HepG2 (cell line): ENCODE data around the gene KDM3A. TPM values are rescaled to one million over a fixed set of nuclear protein-coding genes. Genes with fewer than 3 reads are reported as not detected.
A peak's percentile ranks its signal among the peaks of the same experiment; 100 is the strongest.

Experiments used
- ATAC-seq: fragments of 200-7000 bp; cut with Tn5 transposase; 3 replicates; pipeline ENCODE4 v1.9.1; 2020; ENCODE audit warnings: mild to moderate bottlenecking, moderate library complexity
- BruUV-seq: library from RNA; stranded (reverse); fragments of 400-500 nt; replicated peaks from 2 replicates; lab custom pipeline; 2021; lab: Mats Ljungman, UMichigan
- CTCF ChIA-PET: fragments of 300-600 bp; formaldehyde crosslinking; extraction: SDS; loops from one replicate; lab custom pipeline; 2021; ENCODE audit warnings: low total read pairs, inconsistent platforms, low intra/inter-chr PET ratio; lab: Yijun Ruan, JAX
- POLR2A ChIA-PET: fragments of 350-600 bp; sonication (Branson Sonifier 250); formaldehyde crosslinking; loops from one replicate; lab custom pipeline; 2020; ENCODE audit warnings: antibody characterized with exemption, inconsistent platforms; lab: Yijun Ruan, JAX
- DNase-seq: peaks from one replicate; pipeline ENCODE4 v3.0.0-alpha.2; 2015; ENCODE audit warnings: low spot score
- FAIRE-seq: peaks from 3 replicates; lab custom pipeline; 2011; peaks lifted over from hg19 to GRCh38; lab: Jason Lieb, UNC
- H2AFZ ChIP-seq: one replicate; pipeline ENCODE4 v1.6.1; 2011; ENCODE audit warnings: low read length, inconsistent platforms
- H3K27ac ChIP-seq: fragments of 300-600 bp; 3 replicates; pipeline ENCODE4 v1.8.0; 2011; ENCODE audit warnings: mixed run types, mild to moderate bottlenecking, mixed read lengths, low read length, inconsistent platforms; ENCODE audit not compliant: insufficient read depth; ENCODE audit errors: extremely low read length
- H3K27me3 ChIP-seq, 2 experiments: fragments of 200-600 bp in 1 of 2; 2 replicates in 1 of 2; 3 replicates in 1 of 2; pipeline versions ENCODE4 v1.6.0 to v1.8.0; 2011; ENCODE audit warnings: low read length in 2 of 2, mild to moderate bottlenecking in 2 of 2, moderate library complexity in 2 of 2, inconsistent platforms in 1 of 2; ENCODE audit not compliant: insufficient read depth in 2 of 2, control insufficient read depth in 1 of 2
- H3K36me3 ChIP-seq, 2 experiments: fragments of 200-600 bp in 1 of 2; replicated peaks in 1 of 2; 2 replicates in 1 of 2; 3 replicates in 1 of 2; pipeline versions ENCODE4 v1.5.1 to v1.8.0; 2011; ENCODE audit warnings: low read length in 2 of 2, inconsistent platforms in 1 of 2; ENCODE audit not compliant: insufficient read depth in 2 of 2, control insufficient read depth in 1 of 2
- H3K4me1 ChIP-seq: 2 replicates; pipeline ENCODE4 v1.5.1; 2012; ENCODE audit warnings: low read length, inconsistent platforms; ENCODE audit not compliant: insufficient read depth
- H3K4me2 ChIP-seq: 2 replicates; pipeline ENCODE4 v1.6.0; 2011; ENCODE audit warnings: low read depth, low read length, inconsistent platforms
- H3K4me3 ChIP-seq, 3 experiments: fragments of 200-600 bp in 1 of 3; sonication (generic), shearing (Covaris generic) in 1 of 3; replicated peaks in 1 of 3; 2 replicates each; pipeline ENCODE4 v1.5.1; 2011 to 2016; ENCODE audit warnings: low read length in 3 of 3, inconsistent platforms in 2 of 3, low read depth in 2 of 3, mild to moderate bottlenecking in 2 of 3, control low read depth in 1 of 3, mixed read lengths in 1 of 3; ENCODE audit not compliant: insufficient read depth in 1 of 3
- H3K79me2 ChIP-seq: one replicate; pipeline ENCODE4 v1.6.1; 2011; ENCODE audit warnings: low read length, inconsistent platforms; ENCODE audit not compliant: insufficient read depth
- H3K9ac ChIP-seq: 2 replicates; pipeline ENCODE4 v1.6.0; 2011; ENCODE audit warnings: mild to moderate bottlenecking, low read depth, low read length, inconsistent platforms; ENCODE audit not compliant: insufficient read depth
- H3K9me3 ChIP-seq: 2 replicates; pipeline ENCODE4 v1.5.1; 2012; ENCODE audit warnings: mild to moderate bottlenecking, low read length
- H4K20me1 ChIP-seq: 2 replicates; pipeline ENCODE4 v1.6.0; 2011; ENCODE audit warnings: inconsistent platforms, mild to moderate bottlenecking, low read length, moderate library complexity; ENCODE audit not compliant: insufficient read depth
- CBX5 ChIP-seq: sonication (generic); formaldehyde crosslinking; IDR thresholded peaks from 2 replicates; pipeline ENCODE4 v1.4.0; 2020; ENCODE audit warnings: missing genetic modification reagents, borderline replicate concordance
- EED ChIP-seq: sonication (generic); formaldehyde crosslinking; IDR thresholded peaks from 2 replicates; pipeline ENCODE4 v1.5.0; 2020; ENCODE audit warnings: mild to moderate bottlenecking, missing genetic modification reagents
- MAFK ChIP-seq, 2 experiments: IDR thresholded peaks in 1 of 2; conservative IDR thresholded peaks in 1 of 2; 2 replicates each; pipeline ENCODE4 v1.6.1; 2011; ENCODE audit warnings: improper control_type of control experiment in 2 of 2, low read length in 2 of 2
- RBM22 ChIP-seq: fragments of 200-400 bp; formaldehyde crosslinking; optimal IDR thresholded peaks from 2 replicates; pipeline ENCODE3; 2017; ENCODE audit warnings: mild to moderate bottlenecking, low read length, moderate library complexity
- RERE ChIP-seq: IDR thresholded peaks from 2 replicates; pipeline ENCODE4 v1.6.1; 2016; ENCODE audit warnings: low read depth, missing genetic modification reagents, missing compliant biosample characterization
- WGBS: methylation state at CpG from one replicate; pipeline ENCODE4 v1.1.6; 2017; ENCODE audit warnings: low lambda C conversion rate; 5-methylcytosine and 5-hydroxymethylcytosine counted together
- in situ Hi-C: cut with HindIII; loops from 2 replicates; pipeline ENCODE4 v1.10.0; 2017; ENCODE audit warnings: low pct_unique_long_range_greater_than_20kb; ENCODE audit not compliant: extremely low pct_ligation_motif_present
- intact Hi-C: fragments of 100-400 bp; cut with micrococcal nuclease; formaldehyde crosslinking; loops from one replicate; pipeline ENCODE4 v1.10.0; 2022; ENCODE audit not compliant: unreplicated experiment
- polyA plus RNA-seq, 8 experiments: library from polyadenylated mRNA; depleted of rRNA in 3 of 8; stranded (reverse) in 7 of 8; unstranded in 1 of 8; fragments of >200 nt; fragmentation: Illumina TruSeq in 4 of 8; extraction: Trizol in 4 of 8; gene quantifications; 2 replicates each; pipeline versions ENCODE4 v1.2.1 to v1.2.3, GENCODE V29; 2011 to 2016; ENCODE audit warnings: low read depth in 4 of 8, missing spikeins in 1 of 8, mixed read lengths in 1 of 8; ENCODE audit not compliant: insufficient read depth in 1 of 8
- total RNA-seq, 5 experiments: library from RNA; depleted of rRNA; stranded (reverse); fragments of >200 nt; fragmentation: Illumina TruSeq; extraction: Trizol; gene quantifications; 2 replicates each; pipeline ENCODE4 v1.2.3, GENCODE V29; 2016; ENCODE audit warnings: low read depth in 1 of 5

Gene KDM3A
- total and polyA plus RNA-seq, 2 of the 13 experiments (the other 11 are each of a cell fraction or from before 2014, with no cell fraction given), result 21.0 to 70.2 TPM

- TF ChIP-seq RERE (CRISPR knock-in tag) (no peak), EED (no peak), MAFK (conservative IDR thresholded peaks at IDR 0.05 in 1 of 2, IDR thresholded peaks at IDR 0.05 in 1 of 2; ENCODE audit: low read length in 2 of 2) (0 out of 4 replicates have a peak, but pooled peaks of 1 of the 2 experiments have one; percentile 23)
Observed at GRCh38 chr2:86476092-86476491, 34.9 kb downstream of the KDM3A start (continued).

- H3K27ac ChIP-seq, result no peak overlapping the region
- FAIRE-seq (no peak), ATAC-seq (no peak), DNase-seq (no peak)
- BruUV-seq, result no TSS peak
- intact Hi-C loops (no loop called here), in situ Hi-C loops (no loop called here)
- no peaks in the 10 kb centered on the region for H4K20me1 ChIP-seq
- TF ChIP-seq CBX5 (no peak), RBM22 (peak; percentile 37)
- no peaks in the 10 kb centered on the region for H3K27me3 ChIP-seq
- H3K4me3 ChIP-seq, result no peak overlapping the region
- H3K36me3 ChIP-seq, result peaks cover 54 to 98% of the 10 kb centered on the region in 2 experiments
- POLR2A ChIA-PET, result no interaction called here
- H3K9me3 ChIP-seq, result no peaks in the 10 kb centered on the region
- H3K79me2 ChIP-seq, result no peaks in the 10 kb centered on the region
- H3K4me1 ChIP-seq, result 0 out of 2 replicates have a peak, but pooled peaks cover 7% of the 10 kb centered on the region
- CTCF ChIA-PET, result no interaction called here
- H3K4me2 ChIP-seq, result no peak overlapping the region
- 81% methylated on average over 3 of the region's 3 CpGs for WGBS
- no peak overlapping the region for H3K9ac ChIP-seq
- H2AFZ ChIP-seq, result no peak overlapping the region
Observed at GRCh38 chr2:86476918-86477317, 35.7 kb downstream of the KDM3A start.
